Prostate gland (tissue), 2 donors: ENCODE data around the gene COL15A1. TPM values are rescaled to one million over a fixed set of nuclear protein-coding genes. Genes with fewer than 3 reads are reported as not detected.

Source experiments
- DNase-seq: peaks from one replicate; pipeline ENCODE4 v3.0.0-alpha.2; 2019; ENCODE audit warnings: low spot score
- H3K27ac ChIP-seq, 2 donors: fragments of 200-600 bp; sonication (generic); 2 replicates each; pipeline ENCODE4 v1.5.1; 2017 to 2019
- H3K27me3 ChIP-seq: fragments of 200-600 bp; sonication (generic); replicated peaks from 2 replicates; pipeline ENCODE4 v1.5.1; 2019; ENCODE audit not compliant: insufficient read depth
- H3K36me3 ChIP-seq, 2 donors: fragments of 200-600 bp; sonication (generic); 1 replicate in 1 of 2; 2 replicates in 1 of 2; pipeline versions ENCODE4 v1.5.1 to v1.8.1; 2017 to 2019
- H3K4me1 ChIP-seq: fragments of 200-600 bp; sonication (generic); replicated peaks from 2 replicates; pipeline ENCODE4 v1.5.1; 2019
- H3K4me3 ChIP-seq, 2 donors: fragments of 200-600 bp; sonication (generic); 2 replicates each; pipeline ENCODE4 v1.5.1; 2017 to 2019
- H3K9me3 ChIP-seq: fragments of 200-600 bp; sonication (generic); 2 replicates; pipeline ENCODE4 v1.5.1; 2017
- CTCF ChIP-seq, 4 experiments: fragments of 200-600 bp in 2 of 4; fragments of 450-650 bp in 2 of 4; sonication (generic) in 2 of 4; IDR thresholded peaks; 1 replicate in 3 of 4; 2 replicates in 1 of 4; pipeline ENCODE4 v1.5.1; 2016 to 2019; ENCODE audit warnings: antibody characterized with exemption in 4 of 4, mild to moderate bottlenecking in 2 of 4, moderate library complexity in 2 of 4
- POLR2A ChIP-seq: fragments of 450-650 bp; IDR thresholded peaks from one replicate; pipeline ENCODE4 v1.6.1; 2016; ENCODE audit warnings: antibody characterized with exemption, mild to moderate bottlenecking
- POLR2AphosphoS5 ChIP-seq: sonication (generic); formaldehyde crosslinking; IDR thresholded peaks from one replicate; pipeline ENCODE4 v1.6.1; 2017; ENCODE audit warnings: antibody characterized with exemption
- WGBS: methylation state at CpG from one replicate; pipeline ENCODE4 v1.1.5; 2018; 5-methylcytosine and 5-hydroxymethylcytosine counted together
- intact Hi-C: fragments of 100-400 bp; cut with DNase I; formaldehyde crosslinking; loops from one replicate; pipeline ENCODE4 v1.14.2; 2022
- total RNA-seq, 2 donors: library from RNA; depleted of rRNA; stranded (reverse); fragments of >200 nt; gene quantifications; one replicate each; pipeline ENCODE4 v1.1.0, GENCODE V29; 2016

COL15A1 gene
- total RNA-seq, 2 donors from 2014 or later: 10.3 to 79.9 TPM

GRCh38 chr9:98998441-98999151 is 54.9 kb downstream of the COL15A1 start:
- intact Hi-C loops: loop anchor here (2.0 to 5.0 kb wide), 4 partner anchors 24 to 151 kb away; no protein-coding TSS in a partner anchor
- no peak for TF ChIP-seq POLR2A
- peak; percentile 6 for TF ChIP-seq POLR2AphosphoS5
- TF ChIP-seq CTCF (IDR thresholded peaks at IDR 0.05): peak; percentile 66 to 84 (median 78)
- H3K27ac ChIP-seq: peak overlapping the region in 1 of 2 donors; percentile 30
- H3K27me3 ChIP-seq: no peaks in the 10 kb centered on the region
- WGBS: 21% methylated on average over 18 of the region's 19 CpGs
- no peaks in the 10 kb centered on the region for H3K9me3 ChIP-seq
- no peaks in the 10 kb centered on the region for H3K36me3 ChIP-seq
- H3K4me3 ChIP-seq: no peak overlapping the region
- no peaks in the 10 kb centered on the region for H3K4me1 ChIP-seq
- peak; percentile 57 for DNase-seq

GRCh38 chr9:98999152-98999525 is 55.4 kb downstream of the COL15A1 start:
- Histone ChIP-seq H3K27me3 (no peaks in the 10 kb centered on the region), H3K4me3 (no peak overlapping the region), H3K36me3 (no peaks in the 10 kb centered on the region), H3K4me1 (no peaks in the 10 kb centered on the region), H3K9me3 (no peaks in the 10 kb centered on the region), H3K27ac (no peak overlapping the region)
- intact Hi-C loops: loop anchor here (2.0 to 5.0 kb wide), 4 partner anchors 24 to 152 kb away; no protein-coding TSS in a partner anchor
- no peak for DNase-seq
- WGBS: 31% methylated on average over 6 of the region's 6 CpGs
- TF ChIP-seq CTCF (IDR thresholded peaks at IDR 0.05): no peak
- TF ChIP-seq POLR2AphosphoS5: no peak
- no peak for TF ChIP-seq POLR2A

- H3K4me1 ChIP-seq: no peaks in the 10 kb centered on the region
- no peaks in the 10 kb centered on the region for H3K9me3 ChIP-seq
- intact Hi-C loops: no loop called here
- DNase-seq: no peak
- no peaks in the 10 kb centered on the region for H3K36me3 ChIP-seq
- H3K27me3 ChIP-seq: no peaks in the 10 kb centered on the region
- no peak overlapping the region for H3K4me3 ChIP-seq
- WGBS: 81% methylated on average over 5 of the region's 5 CpGs
- H3K27ac ChIP-seq: no peak overlapping the region
- TF ChIP-seq CTCF (IDR thresholded peaks at IDR 0.05) (peak; percentile 22 to 67 (median 53)), POLR2A (no peak), POLR2AphosphoS5 (no peak)
These were observed 57.0 kb downstream of the COL15A1 start for GRCh38 chr9:99000476-99001395.

GRCh38 chr9:99001892-99002291 is 58.2 kb downstream of the COL15A1 start:
- intact Hi-C loops: no loop called here
- WGBS: 84% methylated on average over 2 of the region's 2 CpGs
- Histone ChIP-seq H3K36me3 (no peaks in the 10 kb centered on the region), H3K9me3 (no peaks in the 10 kb centered on the region), H3K4me1 (no peaks in the 10 kb centered on the region), H3K27ac (no peak overlapping the region), H3K4me3 (no peak overlapping the region), H3K27me3 (no peaks in the 10 kb centered on the region)
- TF ChIP-seq POLR2AphosphoS5: no peak
- no peak for TF ChIP-seq POLR2A
- TF ChIP-seq CTCF (IDR thresholded peaks at IDR 0.05): no peak
- no peak for DNase-seq
